Activated CD8-positive, alpha-beta T cell treated with anti-CD3 and anti-CD28 coated beads for 36 hours (primary cell): ENCODE results near the gene CDH12. TPM values are rescaled to one million over a fixed set of nuclear protein-coding genes. Genes with fewer than 3 reads are reported as not detected.

Experiments
- ATAC-seq: fragments of 200-7000 bp; cut with Tn5 transposase; one replicate; pipeline ENCODE4 v1.10.0; 2021; ENCODE audit warnings: mild to moderate bottlenecking, moderate library complexity
- CTCF ChIA-PET: fragments of 350-600 bp; sonication (Branson Sonifier 250); formaldehyde crosslinking; loops from one replicate; lab custom pipeline; 2021; ENCODE audit warnings: antibody characterized with exemption; lab: Charles Lee
- POLR2A ChIA-PET: fragments of 350-600 bp; sonication (Branson Sonifier 250); formaldehyde crosslinking; loops from one replicate; lab custom pipeline; 2021; ENCODE audit warnings: antibody characterized with exemption; lab: Charles Lee
- DNase-seq: peaks from one replicate; pipeline ENCODE4 v3.0.0-alpha.2; 2020
- H3K27ac Mint-ChIP-seq: one replicate; pipeline ENCODE4 v1.8.0; 2021; ENCODE audit warnings: mild to moderate bottlenecking, mixed read lengths
- H3K27me3 Mint-ChIP-seq: one replicate; pipeline ENCODE4 v1.8.0; 2021; ENCODE audit warnings: mixed read lengths
- H3K36me3 Mint-ChIP-seq: one replicate; pipeline ENCODE4 v1.8.0; 2021; ENCODE audit warnings: low read depth, mixed read lengths
- H3K4me1 Mint-ChIP-seq: one replicate; pipeline ENCODE4 v1.8.0; 2021; ENCODE audit warnings: low read depth, mixed read lengths
- H3K4me3 Mint-ChIP-seq: one replicate; pipeline ENCODE4 v1.8.0; 2021; ENCODE audit warnings: mild to moderate bottlenecking, moderate library complexity, mixed read lengths
- H3K9me3 Mint-ChIP-seq: one replicate; pipeline ENCODE4 v1.8.0; 2021; ENCODE audit warnings: mixed read lengths
- intact Hi-C: fragments of 100-400 bp; cut with micrococcal nuclease; formaldehyde crosslinking; loops from one replicate; pipeline ENCODE4 v1.10.0; 2022
- total RNA-seq, 2 experiments: library from RNA; stranded (reverse); gene quantifications; one replicate each; pipeline ENCODE4 v1.2.3, GENCODE V29; 2021
- TF ChIP-seq, protein P1 (sequence below): fragments of 200-600 bp; IDR thresholded peaks from one replicate; pipeline ENCODE4 v1.8.0; 2022; ENCODE audit warnings: antibody characterized with exemption, mild to moderate bottlenecking

Gene CDH12
- total RNA-seq, 2 experiments from 2014 or later: not detected

- CTCF ChIA-PET: no interaction called here
These were observed 174.3 kb downstream of the CDH12 start for GRCh38 chr5:22678886-22679285.

DNA sequence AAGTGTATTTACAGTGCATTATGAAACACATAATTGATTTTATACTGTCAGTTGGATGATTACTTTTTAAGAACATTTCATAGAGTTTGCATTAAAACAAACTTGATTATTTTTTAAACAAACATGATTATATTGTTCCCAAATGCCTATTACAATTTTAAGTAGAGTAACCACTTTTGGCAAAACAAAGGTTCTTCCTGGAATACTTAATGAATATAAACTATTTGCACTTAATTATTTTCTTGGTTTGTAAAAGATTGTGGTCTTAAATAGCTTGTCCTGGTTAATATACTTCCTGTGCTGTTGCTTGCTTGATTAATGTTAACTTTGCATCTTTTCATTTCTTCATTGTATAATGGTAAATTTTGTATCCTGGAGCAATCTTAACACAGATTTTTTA lies 180.0 kb downstream of the CDH12 start:
- intact Hi-C loops: no loop called here
- DNase-seq (no peak), ATAC-seq (no peak)
- no peaks in the 10 kb centered on the region for H3K36me3 Mint-ChIP-seq
- H3K4me3 Mint-ChIP-seq: no peak overlapping the region
- H3K27ac Mint-ChIP-seq: no peak overlapping the region
- H3K4me1 Mint-ChIP-seq: no peaks in the 10 kb centered on the region
- ChIA-PET POLR2A (no interaction called here), CTCF (no interaction called here)
- no peaks in the 10 kb centered on the region for H3K27me3 Mint-ChIP-seq
- H3K9me3 Mint-ChIP-seq: peaks cover 14% of the 10 kb centered on the region
- TF ChIP-seq, protein P1, sequence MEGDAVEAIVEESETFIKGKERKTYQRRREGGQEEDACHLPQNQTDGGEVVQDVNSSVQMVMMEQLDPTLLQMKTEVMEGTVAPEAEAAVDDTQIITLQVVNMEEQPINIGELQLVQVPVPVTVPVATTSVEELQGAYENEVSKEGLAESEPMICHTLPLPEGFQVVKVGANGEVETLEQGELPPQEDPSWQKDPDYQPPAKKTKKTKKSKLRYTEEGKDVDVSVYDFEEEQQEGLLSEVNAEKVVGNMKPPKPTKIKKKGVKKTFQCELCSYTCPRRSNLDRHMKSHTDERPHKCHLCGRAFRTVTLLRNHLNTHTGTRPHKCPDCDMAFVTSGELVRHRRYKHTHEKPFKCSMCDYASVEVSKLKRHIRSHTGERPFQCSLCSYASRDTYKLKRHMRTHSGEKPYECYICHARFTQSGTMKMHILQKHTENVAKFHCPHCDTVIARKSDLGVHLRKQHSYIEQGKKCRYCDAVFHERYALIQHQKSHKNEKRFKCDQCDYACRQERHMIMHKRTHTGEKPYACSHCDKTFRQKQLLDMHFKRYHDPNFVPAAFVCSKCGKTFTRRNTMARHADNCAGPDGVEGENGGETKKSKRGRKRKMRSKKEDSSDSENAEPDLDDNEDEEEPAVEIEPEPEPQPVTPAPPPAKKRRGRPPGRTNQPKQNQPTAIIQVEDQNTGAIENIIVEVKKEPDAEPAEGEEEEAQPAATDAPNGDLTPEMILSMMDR: no peak

More at GRCh38 chr5:22678886-22679285, 174.3 kb downstream of the CDH12 start:
- intact Hi-C loops: no loop called here
- ATAC-seq (no peak), DNase-seq (no peak)
- H3K36me3 Mint-ChIP-seq: no peaks in the 10 kb centered on the region
- POLR2A ChIA-PET: no interaction called here
- no peaks in the 10 kb centered on the region for H3K4me1 Mint-ChIP-seq
- no peak overlapping the region for H3K27ac Mint-ChIP-seq
- no peaks in the 10 kb centered on the region for H3K27me3 Mint-ChIP-seq
- H3K4me3 Mint-ChIP-seq: no peak overlapping the region
- peaks cover 14% of the 10 kb centered on the region for H3K9me3 Mint-ChIP-seq
- TF ChIP-seq, protein P1: no peak

DNA sequence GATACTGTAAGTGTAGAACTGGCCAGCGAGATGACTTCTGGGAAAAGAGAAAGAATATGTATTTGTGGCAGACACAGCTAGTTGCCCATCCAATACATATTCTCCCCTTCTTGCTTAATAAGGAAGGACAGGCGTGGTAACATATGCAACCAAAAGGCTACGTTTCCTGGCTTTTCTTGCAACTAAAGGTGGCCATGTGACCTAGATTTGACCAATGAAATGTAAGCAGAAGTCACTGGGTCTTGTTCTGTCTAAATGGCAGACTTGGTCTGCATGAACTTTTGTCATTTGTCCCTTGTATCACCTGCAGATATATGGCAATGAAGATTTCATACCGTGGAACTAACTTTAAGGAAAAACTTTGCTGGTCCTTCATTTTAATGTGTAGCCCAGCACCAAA lies 183.8 kb downstream of the CDH12 start:
- no peak for ATAC-seq
- no peak for DNase-seq
- Mint-ChIP-seq H3K36me3 (no peaks in the 10 kb centered on the region), H3K27me3 (no peaks in the 10 kb centered on the region), H3K4me1 (no peaks in the 10 kb centered on the region), H3K4me3 (no peak overlapping the region), H3K9me3 (peaks cover 8% of the 10 kb centered on the region), H3K27ac (no peak overlapping the region)
- ChIA-PET POLR2A (no interaction called here), CTCF (no interaction called here)
- TF ChIP-seq, protein P1: no peak
- intact Hi-C loops: no loop called here

GRCh38 chr5:22665801-22666200 lies 187.3 kb downstream of the CDH12 start:
- no peaks in the 10 kb centered on the region for H3K36me3 Mint-ChIP-seq
- TF ChIP-seq, protein P1: no peak
- DNase-seq: no peak
- no peak overlapping the region for H3K27ac Mint-ChIP-seq
- CTCF ChIA-PET: no interaction called here
- ATAC-seq: no peak
- H3K4me1 Mint-ChIP-seq: no peaks in the 10 kb centered on the region
- no peaks in the 10 kb centered on the region for H3K27me3 Mint-ChIP-seq
- no peak overlapping the region for H3K4me3 Mint-ChIP-seq
- POLR2A ChIA-PET: no interaction called here
- peaks cover 7% of the 10 kb centered on the region for H3K9me3 Mint-ChIP-seq
- intact Hi-C loops: no loop called here

GRCh38 chr5:22663134-22663533 lies 190.0 kb downstream of the CDH12 start:
- POLR2A ChIA-PET: no interaction called here
- Mint-ChIP-seq H3K27me3 (no peaks in the 10 kb centered on the region), H3K4me3 (no peak overlapping the region), H3K4me1 (no peaks in the 10 kb centered on the region), H3K36me3 (no peaks in the 10 kb centered on the region), H3K9me3 (peaks cover 7% of the 10 kb centered on the region), H3K27ac (no peak overlapping the region)
- TF ChIP-seq, protein P1: no peak
- CTCF ChIA-PET: no interaction called here
- DNase-seq (no peak), ATAC-seq (no peak)
- intact Hi-C loops: no loop called here
